Cerebellar nuclear complex (tissue), 1 donor: ENCODE data around the gene MACROD1.

Source experiments
- DNase-seq, 2 experiments: peaks; one replicate each; lab custom pipeline; 2025; lab: John Stamatoyannopoulos, UW

The MACROD1 gene

DNA sequence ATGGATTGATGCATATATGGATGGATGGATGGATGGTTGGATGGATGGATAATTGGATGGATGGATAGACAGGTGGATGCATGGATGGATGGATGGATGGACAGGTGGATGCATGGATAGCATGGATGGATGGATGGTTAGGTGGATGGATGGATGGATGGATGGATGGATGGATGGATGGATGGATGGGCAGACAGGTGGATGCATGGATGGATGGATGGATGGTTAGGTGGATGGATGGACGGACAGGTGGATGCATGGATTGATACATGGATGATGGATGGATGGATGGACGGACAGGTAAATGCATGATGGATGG, 52.5 kb downstream of the MACROD1 start:
- no peak for DNase-seq

- DNase-seq, result no peak
Observed at GRCh38 chr11:64112771-64113461, 53.0 kb downstream of the MACROD1 start.

DNA sequence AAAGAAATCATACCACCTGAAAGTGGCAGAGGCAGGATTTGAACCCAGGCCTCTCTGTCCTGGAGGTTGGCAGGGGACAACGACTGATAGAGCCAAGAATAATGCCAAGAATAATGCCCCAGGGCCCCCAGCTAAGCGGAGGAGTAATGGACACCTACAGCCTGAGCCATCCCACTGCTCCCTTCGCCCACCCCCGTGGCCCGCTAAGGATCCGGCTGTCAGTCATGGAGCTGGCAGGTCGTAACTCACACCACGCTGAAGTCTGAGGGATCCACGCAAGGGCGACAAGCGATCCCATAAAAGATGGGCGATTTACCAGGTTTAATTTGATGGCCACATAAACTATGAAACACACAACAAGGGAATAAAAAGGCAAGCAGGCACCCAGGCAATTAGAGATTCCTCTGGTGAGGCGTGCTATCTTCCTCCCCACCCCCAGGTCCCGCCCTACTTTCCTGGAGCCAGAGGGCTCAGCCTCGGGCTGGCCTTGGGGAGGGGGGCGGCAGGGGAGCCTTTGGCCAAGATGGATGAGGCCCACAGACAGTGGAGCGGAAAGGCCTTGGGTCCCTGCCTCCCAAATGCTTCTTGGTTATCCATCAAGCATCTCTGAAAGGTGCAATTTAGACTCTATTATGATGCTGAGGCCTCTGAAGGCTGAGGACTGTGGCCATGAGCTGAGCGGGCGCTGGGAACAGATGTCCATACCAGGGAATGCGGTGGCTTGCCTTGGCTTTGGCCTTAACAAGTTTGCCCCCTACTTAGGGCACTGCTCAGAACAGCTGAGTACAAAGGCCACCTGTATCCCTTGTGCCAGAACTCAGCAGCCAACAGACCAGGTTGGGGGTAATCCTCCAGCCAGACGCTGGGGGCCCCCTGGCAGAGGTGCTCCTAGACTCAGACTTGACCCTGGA, 55.2 kb downstream of the MACROD1 start:
- DNase-seq, result no peak

- no peak for DNase-seq
Observed at GRCh38 chr11:64109332-64109731, 56.6 kb downstream of the MACROD1 start.

DNA sequence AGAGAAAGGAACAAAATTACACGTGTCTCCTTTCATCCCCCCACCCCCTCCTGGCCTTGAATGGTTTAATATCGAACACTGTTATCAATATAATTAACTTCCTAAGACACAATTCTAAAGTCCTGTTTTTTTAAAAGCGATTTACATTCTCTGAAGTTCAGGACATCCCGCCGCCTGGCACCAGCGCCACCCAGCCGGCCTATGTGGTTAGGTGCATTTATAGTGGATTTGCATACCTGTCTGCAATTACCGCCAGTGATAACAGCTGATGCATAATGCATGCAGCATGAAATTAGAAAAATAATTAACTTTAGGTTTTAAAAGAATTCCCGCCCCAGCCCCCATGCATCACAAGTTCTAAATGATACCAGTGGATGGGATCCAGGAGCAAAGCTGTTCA, 58.6 kb downstream of the MACROD1 start:
- DNase-seq, result no peak

DNA sequence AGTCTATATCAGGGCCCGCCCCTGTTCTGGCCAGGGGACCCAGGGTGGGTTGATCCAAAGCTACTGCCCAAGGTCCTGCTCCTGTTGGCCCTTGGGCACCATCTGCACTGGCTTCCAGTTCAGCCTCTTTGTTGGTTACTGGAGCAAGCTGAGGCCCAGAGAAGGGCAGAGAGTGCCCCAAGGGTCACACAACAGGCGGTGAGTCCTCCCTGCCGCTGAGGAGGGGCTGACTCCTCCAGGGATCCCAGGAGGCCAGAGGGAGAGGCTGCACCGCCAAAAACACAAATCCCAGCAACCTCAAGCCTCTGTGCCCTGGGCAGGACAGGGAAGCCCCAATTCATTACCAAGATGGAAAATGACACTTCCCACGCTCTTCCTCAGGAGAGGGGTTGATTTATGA, 61.3 kb downstream of the MACROD1 start:
- DNase-seq, result no peak

GRCh38 chr11:64103277-64103985, 62.5 kb downstream of the MACROD1 start:
- DNase-seq, result no peak

DNA sequence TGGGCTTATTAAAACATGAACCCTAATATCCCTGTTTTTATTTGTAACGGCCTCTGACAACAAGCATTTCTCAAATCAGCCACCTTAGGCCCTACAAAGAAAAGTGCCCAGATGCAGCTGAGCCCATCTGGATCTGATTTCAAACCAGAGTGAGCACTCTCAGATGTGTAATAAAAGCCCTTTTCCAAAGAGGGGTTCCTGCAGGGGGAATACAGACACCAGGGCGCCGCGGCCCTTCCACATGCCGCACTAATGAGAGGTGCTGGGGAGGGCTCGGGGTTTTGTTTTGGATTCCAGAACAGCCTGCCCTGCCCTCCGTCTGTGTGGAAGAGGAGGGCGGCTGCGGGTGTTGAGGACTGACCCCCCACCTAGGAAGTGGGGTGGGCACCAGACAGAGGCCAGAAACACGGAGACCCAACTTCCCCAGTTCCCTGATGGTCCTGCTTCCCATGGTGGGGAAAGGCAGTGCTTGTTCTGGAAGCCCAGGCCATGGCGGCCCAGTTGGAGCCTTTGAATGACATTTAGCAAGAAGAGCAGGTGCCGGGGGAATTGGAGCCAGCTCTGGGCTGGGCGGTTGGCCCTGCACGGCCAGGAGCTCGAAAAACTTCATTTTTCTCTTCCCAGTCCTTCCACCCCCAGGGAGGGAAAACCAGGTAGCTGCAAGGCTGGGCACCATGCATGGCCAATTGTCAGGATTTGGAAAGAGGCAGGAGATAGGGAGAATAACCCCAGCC, 63.7 kb downstream of the MACROD1 start:
- DNase-seq, result no peak

DNA sequence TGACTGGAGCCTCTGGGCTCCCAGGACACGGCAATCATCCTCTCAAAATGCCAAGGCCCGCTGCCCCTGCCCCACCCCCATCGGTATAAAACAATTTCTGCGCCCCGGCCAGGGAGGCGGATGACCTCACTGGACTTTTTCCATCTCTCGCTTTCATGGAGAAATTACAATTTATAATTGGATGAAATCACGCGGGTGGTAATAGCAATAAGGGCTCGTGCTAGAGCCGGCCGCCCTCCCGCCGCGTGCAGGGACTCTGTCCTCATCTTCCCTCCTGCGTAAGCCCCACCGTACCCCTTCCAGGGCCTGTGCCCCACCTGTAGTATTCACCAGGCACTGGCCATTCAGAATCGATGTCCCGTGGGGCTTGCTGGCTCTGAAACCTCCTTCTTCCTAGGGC, 64.5 kb downstream of the MACROD1 start:
- no peak for DNase-seq

GRCh38 chr11:64100782-64101353, 65.0 kb downstream of the MACROD1 start:
- DNase-seq, result no peak

GRCh38 chr11:64100360-64100759, 65.6 kb downstream of the MACROD1 start:
- no peak for DNase-seq

- no peak for DNase-seq
Observed at GRCh38 chr11:64099436-64099835, 66.5 kb downstream of the MACROD1 start.

- DNase-seq, result no peak
Observed at GRCh38 chr11:64098318-64098831, 67.5 kb downstream of the MACROD1 start.

- DNase-seq, result no peak
Observed at GRCh38 chr11:64097468-64098317, 68.2 kb downstream of the MACROD1 start.

- DNase-seq, result no peak
Observed at GRCh38 chr11:64096835-64097234, 69.1 kb downstream of the MACROD1 start.

GRCh38 chr11:64095949-64096348, 70.0 kb downstream of the MACROD1 start:
- DNase-seq, result no peak

DNA sequence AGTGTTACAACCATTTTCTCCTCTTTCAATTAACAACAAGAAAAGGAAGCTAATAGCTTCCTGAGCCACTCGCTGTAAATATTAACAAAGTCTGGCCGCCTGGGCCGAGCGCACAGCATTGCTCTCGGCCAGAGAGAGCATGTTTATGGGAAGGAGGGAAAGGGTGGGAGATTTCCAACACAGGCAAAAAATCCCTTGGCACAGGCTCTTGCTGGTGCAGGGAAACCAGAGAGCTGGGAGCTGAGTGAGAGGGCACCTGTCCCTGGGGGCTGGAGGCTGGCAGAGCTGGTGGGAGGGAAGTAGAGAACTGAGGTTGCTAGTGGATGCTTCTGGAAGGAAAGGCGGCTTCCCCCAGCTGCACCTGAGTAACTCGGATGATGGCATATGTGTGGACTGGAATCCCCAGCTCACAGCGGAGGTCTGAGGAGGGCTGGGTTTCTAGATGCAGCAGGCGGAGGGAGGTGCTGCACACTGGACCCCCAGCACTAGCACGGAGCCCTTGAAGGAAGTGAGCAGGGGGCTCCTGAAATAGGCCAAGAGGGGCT, 70.6 kb downstream of the MACROD1 start:
- no peak for DNase-seq

DNA sequence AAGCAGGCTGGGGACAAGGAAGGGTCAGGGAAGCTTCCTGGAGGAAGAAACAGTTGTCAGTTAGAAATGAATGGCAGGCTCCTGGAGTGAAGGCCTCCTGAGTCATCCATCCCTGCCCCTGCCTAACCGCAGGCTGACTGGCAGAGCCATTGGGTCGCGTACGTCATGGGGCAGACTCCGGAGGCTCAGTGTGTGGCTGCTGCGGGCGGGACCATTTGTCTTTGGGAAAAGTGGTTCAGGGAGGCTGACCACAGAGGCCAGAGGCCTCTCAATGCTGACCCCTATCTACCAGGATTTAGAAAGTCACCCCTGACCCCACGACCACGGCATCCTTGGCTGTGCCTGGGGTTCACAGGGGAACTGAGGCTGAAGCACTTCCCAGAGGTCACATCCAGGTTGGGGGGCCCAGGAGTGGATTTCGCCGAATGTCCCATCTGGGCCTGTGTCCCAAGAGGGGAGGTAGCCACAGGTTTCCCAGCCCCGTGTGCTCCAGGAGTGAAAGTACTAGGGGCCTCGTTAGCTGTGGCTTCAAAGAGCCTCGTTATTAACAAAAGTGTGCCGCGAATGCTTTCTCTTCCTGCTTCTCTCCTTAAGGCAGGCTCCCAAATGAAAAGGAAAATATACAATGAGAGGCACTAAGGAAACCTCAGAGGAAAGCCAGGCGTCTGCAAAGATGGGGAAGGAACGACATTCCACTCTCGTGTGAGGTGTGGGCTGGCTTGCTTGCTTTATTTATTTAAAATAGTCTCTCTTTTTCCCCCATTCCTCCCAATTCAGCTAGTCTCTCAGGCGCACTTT, 71.3 kb downstream of the MACROD1 start:
- no peak for DNase-seq

DNA sequence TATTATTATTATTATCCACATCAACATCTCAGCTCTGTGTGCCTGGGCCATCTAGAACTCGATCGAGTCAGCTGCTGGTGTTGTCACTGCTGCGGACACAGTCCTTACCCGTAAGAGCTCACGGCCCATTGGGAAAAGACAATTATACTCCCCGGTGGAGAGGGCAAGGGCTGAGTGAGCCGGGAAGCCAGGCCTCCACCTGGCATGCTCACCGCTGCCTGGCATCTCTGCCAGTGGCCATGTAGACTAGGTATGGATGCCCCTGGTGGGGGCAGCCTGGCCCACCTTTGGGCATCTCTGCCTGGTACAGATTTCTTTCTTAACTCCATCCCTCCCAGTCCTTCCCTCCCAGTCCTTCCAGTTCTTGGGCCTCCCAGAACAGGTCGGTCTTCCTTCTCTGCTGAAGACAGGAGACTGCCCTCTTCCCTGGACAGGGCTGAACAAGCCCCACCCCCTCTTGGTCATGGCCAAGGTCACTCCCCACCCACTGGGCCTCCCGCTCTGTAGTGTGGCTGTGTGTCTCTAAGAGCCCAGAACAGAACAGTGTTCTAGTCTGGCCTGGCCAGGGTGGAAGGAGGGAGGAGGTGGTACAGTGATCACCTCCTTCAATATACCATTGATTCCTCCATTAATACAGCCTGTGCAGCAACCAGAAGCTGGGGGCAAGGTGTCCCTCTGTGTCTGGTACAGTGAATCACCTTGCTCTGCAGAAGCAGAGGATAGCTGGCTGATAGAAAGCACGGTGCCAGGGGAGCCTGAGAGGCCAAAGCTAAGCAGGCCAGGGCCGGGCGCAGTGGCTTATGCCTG, 72.5 kb downstream of the MACROD1 start:
- DNase-seq, result no peak
